NB4 (cell line): Measurements from ENCODE around the gene THADA.

Experiments
- DNase-seq: peaks from one replicate; pipeline ENCODE4 v3.0.0; 2010; ENCODE audit warnings: low read depth
- H3K4me3 ChIP-seq: one replicate; pipeline ENCODE4 v1.5.1; 2011; ENCODE audit warnings: mild to moderate bottlenecking, low read depth, low read length, moderate library complexity
- MAX ChIP-seq: IDR thresholded peaks from 2 replicates; pipeline ENCODE4 v1.6.1; 2011; ENCODE audit warnings: low read depth, low read length
- MYC ChIP-seq: IDR thresholded peaks from 2 replicates; pipeline ENCODE4 v1.6.1; 2011; ENCODE audit warnings: low read depth, low read length
- POLR2A ChIP-seq: IDR thresholded peaks from 2 replicates; pipeline ENCODE4 v1.6.1; 2011; ENCODE audit warnings: mild to moderate bottlenecking; ENCODE audit not compliant: insufficient read length; ENCODE audit errors: extremely low read depth
- TF ChIP-seq, protein P1 (sequence below): IDR thresholded peaks from one replicate; pipeline ENCODE4 v1.5.1; 2012; ENCODE audit warnings: low read depth, low read length

Gene THADA

DNA sequence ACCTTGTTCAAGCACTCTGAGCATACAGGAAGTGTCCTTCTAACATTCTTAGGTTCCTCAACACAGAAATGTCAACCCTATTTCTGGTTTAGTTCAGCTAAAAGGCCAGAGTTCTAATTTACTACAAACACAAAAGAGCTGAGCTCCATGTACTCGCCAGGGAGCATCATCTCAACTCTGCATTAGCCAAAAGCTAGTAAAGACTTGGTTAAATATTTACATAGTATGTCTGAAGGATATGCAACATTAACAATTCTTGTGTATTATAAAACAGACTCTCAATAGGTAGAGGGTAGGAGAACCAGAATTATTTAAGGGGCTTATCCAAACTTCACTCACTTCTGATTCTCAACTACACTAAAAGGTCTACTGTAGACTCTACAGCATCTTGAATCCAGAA, 154.6 kb downstream of the THADA start:
- DNase-seq: no peak

DNA sequence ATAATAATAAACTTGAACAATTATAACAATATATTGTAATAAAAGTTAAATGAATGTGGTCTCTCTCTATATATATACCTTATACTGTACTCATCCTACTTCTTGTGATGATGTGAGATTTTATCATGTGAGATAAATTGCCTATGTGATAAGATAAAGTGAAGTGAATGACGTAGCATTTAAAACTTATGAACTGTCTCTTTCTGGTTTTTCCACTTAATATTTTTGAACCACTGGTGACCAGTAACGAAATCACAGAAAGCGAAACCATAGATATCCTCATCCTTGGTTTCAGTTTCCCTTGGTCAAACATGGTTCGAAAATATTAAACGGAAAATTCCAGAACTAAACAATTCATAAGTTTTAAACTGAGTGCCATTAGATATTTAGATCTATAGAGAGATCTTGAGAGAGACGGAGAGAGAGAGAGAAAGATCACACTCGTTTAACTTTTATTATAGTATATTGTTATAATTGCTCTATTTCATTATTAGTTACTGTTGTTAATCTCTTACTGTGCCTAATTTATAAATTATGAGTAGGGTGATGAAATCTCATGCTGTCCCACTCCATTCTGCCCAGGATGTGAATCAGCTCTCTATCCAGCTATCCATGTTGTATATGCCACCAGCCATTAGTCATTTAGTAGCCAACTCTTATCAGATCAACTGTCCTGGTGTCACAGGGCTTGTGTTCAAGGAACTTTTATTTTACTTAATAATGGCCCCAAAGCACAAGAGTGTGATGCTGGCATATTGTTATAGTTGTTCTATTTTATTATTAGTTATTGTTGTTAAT, 156.8 kb downstream of the THADA start:
- peak; percentile 22 for DNase-seq
- no peak overlapping the region for H3K4me3 ChIP-seq

More for the DNA sequence above, 154.6 kb downstream of the THADA start:
- TF ChIP-seq MAX (no peak), POLR2A (no peak), MYC (no peak)
- TF ChIP-seq, protein P1, sequence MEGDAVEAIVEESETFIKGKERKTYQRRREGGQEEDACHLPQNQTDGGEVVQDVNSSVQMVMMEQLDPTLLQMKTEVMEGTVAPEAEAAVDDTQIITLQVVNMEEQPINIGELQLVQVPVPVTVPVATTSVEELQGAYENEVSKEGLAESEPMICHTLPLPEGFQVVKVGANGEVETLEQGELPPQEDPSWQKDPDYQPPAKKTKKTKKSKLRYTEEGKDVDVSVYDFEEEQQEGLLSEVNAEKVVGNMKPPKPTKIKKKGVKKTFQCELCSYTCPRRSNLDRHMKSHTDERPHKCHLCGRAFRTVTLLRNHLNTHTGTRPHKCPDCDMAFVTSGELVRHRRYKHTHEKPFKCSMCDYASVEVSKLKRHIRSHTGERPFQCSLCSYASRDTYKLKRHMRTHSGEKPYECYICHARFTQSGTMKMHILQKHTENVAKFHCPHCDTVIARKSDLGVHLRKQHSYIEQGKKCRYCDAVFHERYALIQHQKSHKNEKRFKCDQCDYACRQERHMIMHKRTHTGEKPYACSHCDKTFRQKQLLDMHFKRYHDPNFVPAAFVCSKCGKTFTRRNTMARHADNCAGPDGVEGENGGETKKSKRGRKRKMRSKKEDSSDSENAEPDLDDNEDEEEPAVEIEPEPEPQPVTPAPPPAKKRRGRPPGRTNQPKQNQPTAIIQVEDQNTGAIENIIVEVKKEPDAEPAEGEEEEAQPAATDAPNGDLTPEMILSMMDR: no peak
- no peak overlapping the region for H3K4me3 ChIP-seq

GRCh38 chr2:43438342-43438741, 157.5 kb downstream of the THADA start:
- no peak overlapping the region for H3K4me3 ChIP-seq
- no peak for DNase-seq
- TF ChIP-seq MAX: no peak
- no peak for TF ChIP-seq MYC
- TF ChIP-seq, protein P1: no peak
- no peak for TF ChIP-seq POLR2A

More for the DNA sequence above, 156.8 kb downstream of the THADA start:
- TF ChIP-seq MYC (no peak), POLR2A (no peak), MAX (no peak)
- TF ChIP-seq, protein P1: no peak

- DNase-seq: no peak
- H3K4me3 ChIP-seq: no peak overlapping the region
- TF ChIP-seq MAX (no peak), POLR2A (no peak), MYC (no peak)
- TF ChIP-seq, protein P1: no peak
Observed at GRCh38 chr2:43437363-43437762, 158.5 kb downstream of the THADA start.

DNA sequence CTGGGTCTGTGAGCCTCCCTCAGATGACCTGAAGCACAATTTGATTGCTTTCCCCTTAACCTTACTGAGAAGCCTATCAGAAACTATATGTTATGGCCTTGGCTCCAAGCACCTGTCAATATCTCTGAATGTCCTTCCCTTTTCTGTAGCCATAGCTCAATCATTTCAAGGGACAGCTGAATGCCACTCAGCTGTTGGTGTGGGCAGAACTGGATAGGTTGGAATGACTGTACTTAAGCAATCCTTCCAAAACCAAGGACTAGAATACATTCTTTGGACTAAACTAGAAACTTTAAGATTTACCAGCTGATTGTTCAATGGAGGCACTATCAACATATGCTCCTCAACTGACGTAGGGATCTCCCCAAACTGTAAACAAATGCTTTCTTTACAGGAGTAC, 159.4 kb downstream of the THADA start:
- no peak for DNase-seq
- H3K4me3 ChIP-seq: no peak overlapping the region
- TF ChIP-seq MYC (no peak), MAX (no peak)
- TF ChIP-seq, protein P1: no peak
